ENCODE data around the gene NUDT11. TPM values are rescaled to one million over a fixed set of nuclear protein-coding genes. Genes with fewer than 3 reads are reported as not detected.
"Not testable (repeated sequence)": the region's sequence is repeated elsewhere in the genome, so short reads cannot be mapped to it uniquely, and the experiment has no call there.

Gene NUDT11
- 6.2 TPM for total RNA-seq

- DNase-seq: peak; percentile 86
Measured at GRCh38 chrX:51496501-51497291, at the start of gene NUDT11. NUDT11 (minus strand) TSS chrX:51496592; CDS start chrX:51496444, 148 bp downstream.

GRCh38 chrX:51520393-51520792 lies 24.0 kb upstream of the NUDT11 start:
- DNase-seq: no peak

GRCh38 chrX:51519131-51519530 lies 22.7 kb upstream of the NUDT11 start:
- DNase-seq: not testable (repeated sequence)

- no peak for DNase-seq
Measured at GRCh38 chrX:51507551-51507950, 11.2 kb upstream of the NUDT11 start.

GRCh38 chrX:51495701-51496488 lies 497 bp downstream of the NUDT11 start:
- peak; percentile 33 for DNase-seq

GRCh38 chrX:51494409-51494808 lies 2.0 kb downstream of the NUDT11 start:
- DNase-seq: no peak

- no peak for DNase-seq
Measured at GRCh38 chrX:51487960-51488267, 8.5 kb downstream of the NUDT11 start.

GRCh38 chrX:51484616-51485015 lies 11.8 kb downstream of the NUDT11 start:
- no peak for DNase-seq

GRCh38 chrX:51482411-51482810 lies 14.0 kb downstream of the NUDT11 start:
- not testable (repeated sequence) for DNase-seq

GRCh38 chrX:51476930-51477329 lies 19.5 kb downstream of the NUDT11 start:
- no peak for DNase-seq

GRCh38 chrX:51463322-51463721 lies 33.1 kb downstream of the NUDT11 start:
- DNase-seq: no peak

- peak; percentile 50 for DNase-seq
Measured at GRCh38 chrX:51461053-51462044, 35.0 kb downstream of the NUDT11 start.

- no peak for DNase-seq
Measured at GRCh38 chrX:51459125-51459524, 37.3 kb downstream of the NUDT11 start.

GRCh38 chrX:51456814-51457213 lies 39.6 kb downstream of the NUDT11 start:
- peak; percentile 22 for DNase-seq

GRCh38 chrX:51456246-51456645 lies 40.1 kb downstream of the NUDT11 start:
- DNase-seq: no peak

GRCh38 chrX:51440365-51440764 lies 56.0 kb downstream of the NUDT11 start:
- DNase-seq: no peak

Other genes with a start within 250 kb of the NUDT11 start
- 2.7 TPM for gene NUDT10, start 163.8 kb downstream of the NUDT11 start, total RNA-seq
- not detected for gene CENPVL3, start 122.3 kb upstream of the NUDT11 start, total RNA-seq
- not detected for gene CENPVL2, start 186.2 kb upstream of the NUDT11 start, total RNA-seq
- gene CENPVL1, start 213.9 kb upstream of the NUDT11 start, total RNA-seq: not detected
- gene GSPT2, start 246.8 kb upstream of the NUDT11 start, total RNA-seq: 7.5 TPM